Activated CD4-positive, alpha-beta T cell treated with anti-CD3 and anti-CD28 coated beads, Interleukin-2, amount 50 U/mL, for 4 hours (primary cell): ENCODE measurements around the gene XPO6.

Source experiments
- DNase-seq, 2 experiments: peaks; one replicate each; pipeline ENCODE4 v3.0.0-alpha.2; 2020

Gene XPO6

DNA sequence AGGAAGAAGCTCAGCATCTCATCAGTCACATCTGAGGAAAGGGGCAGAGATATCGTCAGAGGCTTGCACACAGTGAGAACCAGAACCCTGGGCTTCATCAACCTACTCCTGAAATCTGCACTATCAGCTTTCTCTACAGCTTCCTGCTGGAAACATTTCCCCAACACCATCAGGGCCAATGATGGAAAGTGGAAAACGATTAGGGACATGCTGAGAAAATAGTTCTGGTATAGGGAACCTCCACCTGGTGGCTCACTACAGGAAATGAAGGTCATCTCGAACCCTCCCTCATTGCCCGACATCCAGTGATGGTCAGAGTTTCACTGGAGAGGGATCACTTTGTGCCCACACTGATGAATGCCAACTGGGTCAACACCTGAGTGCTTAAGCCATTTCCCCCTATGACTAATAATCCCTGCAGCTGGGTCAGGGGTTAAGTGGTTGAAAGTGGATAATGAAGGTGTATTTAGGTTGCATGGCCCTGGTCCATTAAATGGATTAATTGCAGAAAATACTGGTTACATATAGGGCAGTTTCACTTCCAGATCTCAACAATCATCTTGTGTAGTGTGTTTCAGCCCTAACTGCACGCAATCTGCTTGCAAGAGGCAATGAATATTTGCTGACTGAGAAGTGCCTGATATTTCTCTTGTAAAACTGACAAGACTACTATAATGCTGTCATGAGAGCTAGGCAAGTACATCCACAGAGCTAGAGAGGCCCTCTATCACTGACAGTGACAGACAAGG lies 105.1 kb downstream of the XPO6 start:
- no peak for DNase-seq

GRCh38 chr16:28105954-28106353 lies 105.8 kb downstream of the XPO6 start:
- DNase-seq: no peak

GRCh38 chr16:28105297-28105696 lies 106.5 kb downstream of the XPO6 start:
- no peak for DNase-seq

DNA sequence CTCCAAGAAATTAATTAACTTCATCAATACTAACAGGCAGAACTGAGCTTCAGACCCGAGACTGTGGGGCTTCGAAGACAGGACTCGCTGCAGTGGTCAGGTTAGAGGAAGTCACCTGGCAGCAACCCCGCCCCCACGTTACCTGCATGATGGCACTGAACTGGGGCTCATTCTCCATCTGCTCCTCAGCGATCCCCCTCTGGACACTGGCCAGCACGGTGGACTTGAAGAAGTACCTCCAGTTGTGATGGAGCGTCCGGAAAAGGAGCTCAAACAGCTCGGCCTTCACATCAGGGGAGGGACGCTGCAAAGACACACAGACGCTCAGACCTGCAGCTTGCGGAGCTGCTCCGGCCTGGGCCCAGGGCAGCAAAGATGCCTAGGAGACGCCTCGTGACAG lies 107.4 kb downstream of the XPO6 start:
- DNase-seq: no peak

- DNase-seq: no peak
Measured at GRCh38 chr16:28103516-28104170, 108.1 kb downstream of the XPO6 start.

GRCh38 chr16:28101533-28101890 lies 110.3 kb downstream of the XPO6 start:
- DNase-seq: no peak

GRCh38 chr16:28100810-28101532 lies 110.8 kb downstream of the XPO6 start:
- DNase-seq: no peak

- no peak for DNase-seq
Measured at GRCh38 chr16:28098959-28099945, 112.5 kb downstream of the XPO6 start.

DNA sequence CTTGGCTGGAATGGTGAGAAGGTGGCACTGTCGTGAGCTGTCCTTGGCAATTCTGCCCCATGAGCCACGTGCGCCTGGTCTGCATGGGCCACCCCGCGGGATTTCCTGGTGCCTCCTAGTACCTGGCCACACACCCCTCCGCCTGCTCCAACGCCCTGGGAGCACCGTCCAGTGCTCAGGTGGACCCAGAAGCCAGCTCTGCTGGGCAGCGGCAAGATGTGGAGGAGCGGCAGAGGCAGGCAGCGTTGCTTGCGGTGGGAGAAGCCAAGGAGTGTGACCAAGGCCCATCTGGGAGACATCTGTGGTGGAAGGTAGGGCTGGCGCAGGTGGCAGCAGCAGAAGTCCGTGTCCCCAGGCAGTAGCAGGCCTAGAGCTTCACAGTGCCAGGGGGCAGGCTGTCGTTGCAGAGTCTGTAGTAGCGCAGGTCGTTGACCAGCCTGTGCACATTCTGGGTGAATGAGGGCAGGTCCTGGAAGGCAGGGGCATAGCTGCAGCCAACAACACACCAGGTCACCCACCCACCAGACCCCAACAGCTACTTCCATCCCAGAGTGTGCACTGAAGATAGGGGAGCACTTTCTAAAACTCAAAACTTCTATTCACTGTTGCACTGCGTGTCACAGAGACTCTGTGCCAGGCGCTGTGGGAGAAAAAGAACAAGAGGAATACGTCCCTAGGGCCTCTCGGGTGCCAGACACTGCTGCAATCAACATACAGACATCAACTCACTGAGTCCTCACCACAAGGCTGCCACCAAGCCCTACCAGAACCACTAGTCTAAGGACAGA lies 113.4 kb downstream of the XPO6 start:
- DNase-seq: no peak

GRCh38 chr16:28096983-28097899 lies 114.5 kb downstream of the XPO6 start:
- no peak for DNase-seq

- no peak for DNase-seq
Measured at GRCh38 chr16:28093385-28093725, 118.4 kb downstream of the XPO6 start.

GRCh38 chr16:28092721-28093384 lies 118.9 kb downstream of the XPO6 start:
- no peak for DNase-seq

DNA sequence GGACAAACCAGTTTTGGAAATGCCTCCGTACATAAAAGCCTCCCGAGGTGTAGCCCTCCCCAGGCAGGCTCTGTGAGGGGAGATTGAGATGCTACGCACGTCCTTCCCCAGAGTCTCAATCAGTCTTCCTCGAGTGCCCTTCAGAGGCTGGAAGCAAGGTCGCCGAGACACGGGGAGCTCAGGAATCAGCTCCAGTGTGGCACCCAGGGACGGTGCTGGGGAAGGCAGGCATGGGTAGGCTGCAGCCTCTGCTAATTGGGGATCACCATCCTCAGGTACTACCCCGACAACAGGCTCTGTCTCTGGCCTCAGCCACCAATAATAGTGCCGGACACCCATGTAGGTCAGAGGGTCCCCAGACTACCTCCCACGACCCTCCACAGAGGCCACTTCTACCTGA lies 120.1 kb downstream of the XPO6 start:
- DNase-seq: no peak

GRCh38 chr16:28090646-28091377 lies 121.0 kb downstream of the XPO6 start:
- DNase-seq: no peak

- DNase-seq: no peak
Measured at GRCh38 chr16:28089992-28090365, 121.8 kb downstream of the XPO6 start.

DNA sequence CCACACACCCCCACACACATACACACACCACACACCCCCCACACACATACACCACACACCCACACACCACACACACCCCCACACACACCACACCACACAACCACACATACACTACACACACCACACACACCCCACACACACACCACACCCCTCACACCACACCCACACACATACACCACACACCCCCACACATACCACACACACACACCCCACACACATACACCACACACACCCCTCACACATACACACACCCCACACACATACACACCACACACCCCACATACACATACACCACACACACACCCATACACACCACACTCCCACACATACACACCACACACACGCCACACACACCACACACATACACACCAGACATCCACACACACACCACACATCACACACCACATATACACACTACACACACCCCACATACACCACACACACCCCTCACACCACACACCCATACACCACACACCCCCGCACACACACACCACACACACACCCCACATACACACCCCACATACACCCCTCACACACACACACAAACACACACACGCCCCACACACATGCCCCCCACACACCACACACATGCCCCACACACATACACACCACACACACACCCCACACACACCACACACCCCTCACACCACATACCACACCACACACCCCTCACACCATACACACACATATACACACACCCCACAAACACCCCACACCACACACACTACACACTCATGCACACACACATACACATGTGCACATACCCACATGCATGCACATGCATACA lies 122.4 kb downstream of the XPO6 start:
- DNase-seq: no peak

DNA sequence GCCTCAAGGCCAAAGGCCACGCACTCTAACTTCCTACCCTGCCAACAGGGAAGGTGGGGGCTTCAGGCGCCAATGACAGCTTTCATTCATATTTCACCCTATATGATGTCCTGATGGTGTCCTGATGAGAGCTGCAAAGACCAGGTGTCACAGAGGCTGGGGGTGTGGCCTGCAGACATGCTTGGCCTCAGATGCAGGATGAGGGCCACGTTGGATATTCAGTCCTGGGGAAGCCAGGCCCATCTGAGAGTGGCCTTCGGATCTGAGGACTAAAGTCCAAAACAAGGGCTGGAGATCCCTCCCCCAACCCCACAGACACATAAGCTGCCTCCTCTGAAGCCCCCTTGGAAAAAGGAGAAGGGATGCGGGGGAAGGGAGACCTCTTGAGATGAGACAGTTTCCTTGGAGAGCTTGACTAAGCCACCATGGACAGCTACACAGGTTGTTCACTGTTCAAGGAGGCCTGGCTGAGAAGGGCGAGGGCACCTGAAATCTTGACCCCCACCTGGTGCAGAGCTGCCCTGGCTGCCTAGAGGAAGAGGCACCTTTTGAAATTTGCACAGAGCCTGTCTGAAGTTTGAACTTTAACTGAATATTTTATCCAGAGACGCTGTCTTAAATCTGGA lies 124.0 kb downstream of the XPO6 start:
- no peak for DNase-seq

- no peak for DNase-seq
Measured at GRCh38 chr16:28087140-28087660, 124.6 kb downstream of the XPO6 start.
